HCT116 (cell line): ENCODE data around the gene PRRX1. TPM values are rescaled to one million over a fixed set of nuclear protein-coding genes. Genes with fewer than 3 reads are reported as not detected.

Experiments
- ATAC-seq: fragments of 200-7000 bp; cut with Tn5 transposase; 2 replicates; pipeline ENCODE4 v1.9.1; 2020; ENCODE audit warnings: mild to moderate bottlenecking, moderate library complexity
- BruUV-seq: library from RNA; stranded (reverse); fragments of 400-500 nt; replicated peaks from 2 replicates; lab custom pipeline; 2021; lab: Mats Ljungman, UMichigan
- CTCF ChIA-PET: fragments of 300-600 bp; sonication (Branson Sonifier 250); formaldehyde crosslinking; loops from one replicate; lab custom pipeline; 2021; ENCODE audit warnings: antibody characterized with exemption; lab: Charles Lee
- POLR2A ChIA-PET: fragments of 300-600, 350-600 bp; sonication (Branson Sonifier 250); formaldehyde crosslinking; loops from one replicate; lab custom pipeline; 2021; ENCODE audit warnings: antibody characterized with exemption; lab: Charles Lee
- RAD21 ChIA-PET, 2 experiments: fragments of 300-600 bp; sonication (Branson Sonifier 250); formaldehyde crosslinking; loops; one replicate each; lab custom pipeline; 2023; ENCODE audit warnings: low total read pairs in 2 of 2; ENCODE audit not compliant: uncharacterized antibody in 2 of 2, unreplicated experiment in 2 of 2, low non-redundant PET in 1 of 2; lab: Charles Lee
- DNase-seq: peaks from one replicate; pipeline ENCODE4 v3.0.0-alpha.2; 2010; ENCODE audit warnings: low read depth, low spot score
- H2AFZ ChIP-seq: fragments of 200-600 bp; shearing (Covaris generic), sonication (generic); 2 replicates; pipeline ENCODE4 v1.6.1; 2017; ENCODE audit warnings: low read depth, mixed run types, mixed read lengths, antibody characterized with exemption, low read length; ENCODE audit not compliant: poor library complexity, severe bottlenecking
- H3K27ac ChIP-seq: 2 replicates; pipeline ENCODE4 v1.5.1; 2012; ENCODE audit warnings: low read depth, low read length
- H3K27me3 ChIP-seq: fragments of 200-600 bp; sonication (generic); 2 replicates; pipeline ENCODE4 v1.6.1; 2016; ENCODE audit warnings: mixed run types, low read length, mixed read lengths; ENCODE audit not compliant: insufficient read depth
- H3K36me3 ChIP-seq, 2 experiments: fragments of 200-500 bp in 1 of 2; fragments of 200-600 bp in 1 of 2; sonication (Bioruptor generic) in 1 of 2; sonication (generic) in 1 of 2; 2 replicates each; pipeline versions ENCODE4 v1.5.1 to v1.6.1; 2014 to 2016; ENCODE audit warnings: low read length in 2 of 2, inconsistent platforms in 1 of 2, mixed read lengths in 1 of 2, mixed run types in 1 of 2; ENCODE audit not compliant: insufficient read depth in 2 of 2, control insufficient read depth in 1 of 2
- H3K4me1 ChIP-seq, 2 experiments: fragments of 200-600 bp in 1 of 2; sonication (generic) in 1 of 2; 2 replicates each; pipeline versions ENCODE4 v1.5.1 to v1.6.1; 2012 to 2017; ENCODE audit warnings: low read length in 2 of 2, inconsistent platforms in 1 of 2, mild to moderate bottlenecking in 1 of 2, mixed read lengths in 1 of 2, mixed run types in 1 of 2, moderate library complexity in 1 of 2; ENCODE audit not compliant: insufficient read depth in 2 of 2, control insufficient read depth in 1 of 2
- H3K4me2 ChIP-seq: fragments of 200-600 bp; sonication (generic); 2 replicates; pipeline ENCODE4 v1.6.1; 2017; ENCODE audit warnings: mixed run types, low read length, mixed read lengths
- H3K4me3 ChIP-seq, 2 experiments: fragments of 200-600 bp in 1 of 2; sonication (generic) in 1 of 2; replicated peaks in 1 of 2; 2 replicates each; pipeline ENCODE4 v1.5.1; 2011 to 2016; ENCODE audit warnings: low read length in 2 of 2, control low read depth in 1 of 2, low read depth in 1 of 2, mild to moderate bottlenecking in 1 of 2, mixed read lengths in 1 of 2, mixed run types in 1 of 2
- H3K79me2 ChIP-seq: fragments of 200-600 bp; sonication (generic); 2 replicates; pipeline ENCODE4 v1.6.1; 2017; ENCODE audit warnings: mild to moderate bottlenecking, mixed run types, low read length, moderate library complexity, mixed read lengths; ENCODE audit not compliant: insufficient read depth
- H3K9ac ChIP-seq: fragments of 200-600 bp; sonication (generic); 2 replicates; pipeline ENCODE4 v1.6.1; 2016; ENCODE audit warnings: low read length, mixed read lengths
- H3K9me2 ChIP-seq: fragments of 200-600 bp; sonication (generic), shearing (Covaris generic); 2 replicates; pipeline ENCODE4 v1.6.1; 2017; ENCODE audit warnings: mixed run types, mild to moderate bottlenecking, moderate library complexity; ENCODE audit not compliant: insufficient read depth
- H3K9me3 ChIP-seq, 2 experiments: fragments of 200-500 bp in 1 of 2; fragments of 200-600 bp in 1 of 2; sonication (Bioruptor generic) in 1 of 2; sonication (generic) in 1 of 2; 2 replicates each; pipeline ENCODE4 v1.6.1; 2014 to 2017; ENCODE audit warnings: low read length in 2 of 2, mixed read lengths in 2 of 2, inconsistent platforms in 1 of 2, low read depth in 1 of 2, mild to moderate bottlenecking in 1 of 2, mixed run types in 1 of 2, moderate library complexity in 1 of 2; ENCODE audit not compliant: control insufficient read depth in 1 of 2, insufficient read depth in 1 of 2
- H4K20me1 ChIP-seq: fragments of 200-600 bp; sonication (generic), shearing (Covaris generic); 2 replicates; pipeline ENCODE4 v1.6.1; 2017; ENCODE audit warnings: mixed run types, mild to moderate bottlenecking, moderate library complexity; ENCODE audit not compliant: insufficient read depth
- ATF3 ChIP-seq: IDR thresholded peaks from 2 replicates; pipeline ENCODE4 v1.6.1; 2012
- CBX3 ChIP-seq: IDR thresholded peaks from 2 replicates; pipeline ENCODE4 v1.6.1; 2012; ENCODE audit warnings: low read depth
- CEBPB ChIP-seq: IDR thresholded peaks from 2 replicates; pipeline ENCODE4 v1.6.1; 2012; ENCODE audit warnings: low read depth
- EGR1 ChIP-seq: IDR thresholded peaks from 2 replicates; pipeline ENCODE4 v1.6.1; 2012; ENCODE audit warnings: low read depth
- ELF1 ChIP-seq: IDR thresholded peaks from 2 replicates; pipeline ENCODE4 v1.6.1; 2012; ENCODE audit warnings: low read depth, borderline replicate concordance
- EZH2 ChIP-seq: fragments of 200-600 bp; sonication (generic); IDR thresholded peaks from 2 replicates; pipeline ENCODE4 v1.6.1; 2017; ENCODE audit warnings: antibody characterized with exemption, mixed run types
- FOSL1 ChIP-seq: IDR thresholded peaks from 2 replicates; pipeline ENCODE4 v1.6.1; 2012; ENCODE audit warnings: low read depth
- JUND ChIP-seq: IDR thresholded peaks from 2 replicates; pipeline ENCODE4 v1.6.1; 2012
- MAX ChIP-seq: IDR thresholded peaks from 2 replicates; pipeline ENCODE4 v1.6.1; 2012
- POLR2AphosphoS5 ChIP-seq: IDR thresholded peaks from 2 replicates; pipeline ENCODE4 v1.6.1; 2011; ENCODE audit warnings: mild to moderate bottlenecking, low read depth, low read length, moderate library complexity
- RAD21 ChIP-seq: IDR thresholded peaks from 2 replicates; pipeline ENCODE4 v1.6.1; 2012; ENCODE audit warnings: low read depth, mild to moderate bottlenecking
- SIN3A ChIP-seq: IDR thresholded peaks from 2 replicates; pipeline ENCODE4 v1.6.1; 2012; ENCODE audit warnings: low read depth
- SP1 ChIP-seq: IDR thresholded peaks from 2 replicates; pipeline ENCODE4 v1.6.1; 2012; ENCODE audit warnings: low read depth
- SRF ChIP-seq: IDR thresholded peaks from 2 replicates; pipeline ENCODE4 v1.6.1; 2012; ENCODE audit warnings: low read depth
- TCF7L2 ChIP-seq: IDR thresholded peaks from 2 replicates; pipeline ENCODE4 v1.7.0; 2011; ENCODE audit warnings: borderline replicate concordance, inconsistent platforms; ENCODE audit not compliant: insufficient read depth, insufficient read length; ENCODE audit errors: extremely low read depth
- ZBTB33 ChIP-seq: IDR thresholded peaks from 2 replicates; pipeline ENCODE4 v1.6.1; 2011; ENCODE audit warnings: mild to moderate bottlenecking, low read length, moderate library complexity; ENCODE audit not compliant: insufficient replicate concordance; ENCODE audit errors: extremely low read depth
- ZNF274 ChIP-seq: fragments of 200-500 bp; sonication (Bioruptor generic); IDR thresholded peaks from 2 replicates; pipeline ENCODE4 v1.6.1; 2014; ENCODE audit warnings: mild to moderate bottlenecking, low read depth, low read length, inconsistent platforms
- intact Hi-C: fragments of 100-400 bp; cut with micrococcal nuclease; formaldehyde crosslinking; loops from 2 replicates; pipeline ENCODE4 v1.10.0; 2022
- total RNA-seq: library from RNA; stranded (reverse); gene quantifications from one replicate; pipeline ENCODE4 v1.2.1, GENCODE V29; 2021; ENCODE audit not compliant: unreplicated experiment
- TF ChIP-seq, protein P1 (sequence below), 3 experiments: fragments of 200-600 bp in 1 of 3; sonication (generic) in 1 of 3; IDR thresholded peaks in 2 of 3; conservative IDR thresholded peaks in 1 of 3; 2 replicates each; pipeline ENCODE4 v1.5.1; 2012 to 2017; ENCODE audit warnings: low read depth in 2 of 3, low read length in 2 of 3, antibody characterized with exemption in 1 of 3, borderline replicate concordance in 1 of 3, control low read depth in 1 of 3, mild to moderate bottlenecking in 1 of 3, mixed read lengths in 1 of 3, mixed run types in 1 of 3, moderate library complexity in 1 of 3; ENCODE audit not compliant: insufficient read depth in 1 of 3

The PRRX1 gene
- total RNA-seq, 1 experiment from 2014 or later: 0.37 TPM

- Histone ChIP-seq H3K27ac (peak overlapping the region; percentile 49; the same call in 1 of the 2 replicates), H3K4me1 (peaks cover 0 to 22% of the 10 kb centered on the region in 2 experiments; a peak in 2 of 4 replicates), H3K9me3 (no peaks in the 10 kb centered on the region), H3K9me2 (no peaks in the 10 kb centered on the region), H3K36me3 (no peaks in the 10 kb centered on the region), H3K4me3 (no peak overlapping the region), H3K9ac (peak overlapping the region; percentile 29), H4K20me1 (no peaks in the 10 kb centered on the region), H3K4me2 (peak overlapping the region; percentile 62), H3K27me3 (no peaks in the 10 kb centered on the region), H2AFZ (peak overlapping the region; percentile 19), H3K79me2 (no peaks in the 10 kb centered on the region)
- ChIA-PET CTCF (interaction anchor here (0.6 kb wide), 1 partner anchor 713 kb away, joined by 3 read pairs; no protein-coding TSS in a partner anchor), POLR2A (interaction anchor here (1.2 kb wide), 1 partner anchor 10 kb away, joined by 3 read pairs; no protein-coding TSS in a partner anchor), RAD21 (no interaction called here)
- DNase-seq: peak; percentile 98
- ATAC-seq: peak; percentile 94
- TF ChIP-seq SP1 (peak; percentile 97), MAX (peak; percentile 50; the same call in 1 of the 2 replicates), SRF (peak; percentile 94), TCF7L2 (peak; percentile 74), CEBPB (peak; percentile 77), ZNF274 (no peak), ZBTB33 (no peak), SIN3A (peak; percentile 65; the same call in 1 of the 2 replicates), POLR2AphosphoS5 (peak; percentile 63; the same call in 1 of the 2 replicates), RAD21 (peak; percentile 37; the same call in 1 of the 2 replicates), JUND (peak; percentile 99), ATF3 (no peak), FOSL1 (peak; percentile 100), CBX3 (peak; percentile 95), EGR1 (peak; percentile 46; the same call in 1 of the 2 replicates), ELF1 (peak; percentile 37; the same call in 1 of the 2 replicates), EZH2 (no peak)
- TF ChIP-seq, protein P1, sequence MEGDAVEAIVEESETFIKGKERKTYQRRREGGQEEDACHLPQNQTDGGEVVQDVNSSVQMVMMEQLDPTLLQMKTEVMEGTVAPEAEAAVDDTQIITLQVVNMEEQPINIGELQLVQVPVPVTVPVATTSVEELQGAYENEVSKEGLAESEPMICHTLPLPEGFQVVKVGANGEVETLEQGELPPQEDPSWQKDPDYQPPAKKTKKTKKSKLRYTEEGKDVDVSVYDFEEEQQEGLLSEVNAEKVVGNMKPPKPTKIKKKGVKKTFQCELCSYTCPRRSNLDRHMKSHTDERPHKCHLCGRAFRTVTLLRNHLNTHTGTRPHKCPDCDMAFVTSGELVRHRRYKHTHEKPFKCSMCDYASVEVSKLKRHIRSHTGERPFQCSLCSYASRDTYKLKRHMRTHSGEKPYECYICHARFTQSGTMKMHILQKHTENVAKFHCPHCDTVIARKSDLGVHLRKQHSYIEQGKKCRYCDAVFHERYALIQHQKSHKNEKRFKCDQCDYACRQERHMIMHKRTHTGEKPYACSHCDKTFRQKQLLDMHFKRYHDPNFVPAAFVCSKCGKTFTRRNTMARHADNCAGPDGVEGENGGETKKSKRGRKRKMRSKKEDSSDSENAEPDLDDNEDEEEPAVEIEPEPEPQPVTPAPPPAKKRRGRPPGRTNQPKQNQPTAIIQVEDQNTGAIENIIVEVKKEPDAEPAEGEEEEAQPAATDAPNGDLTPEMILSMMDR (IDR thresholded peaks at IDR 0.05 in 2 of 3, conservative IDR thresholded peaks at IDR 0.05 in 1 of 3; ENCODE audit: borderline replicate concordance in 1 of 3, insufficient read depth in 1 of 3, low read depth in 2 of 3, low read length in 2 of 3): no peak
- BruUV-seq: TSS peak; percentile 81
- intact Hi-C loops: no loop called here
These were observed 44.2 kb downstream of the PRRX1 start for GRCh38 chr1:170707959-170708655.
